ENCODE measurements around the gene SGK1. TPM values are rescaled to one million over a fixed set of nuclear protein-coding genes. Genes with fewer than 3 reads are reported as not detected.
"Not testable (repeated sequence)": the region's sequence is repeated elsewhere in the genome, so short reads cannot be mapped to it uniquely, and the experiment has no call there.

Gene SGK1
- total RNA-seq, 1 experiment from 2014 or later: 23.2 TPM

GRCh38 chr6:134322216-134322615 lies 4.3 kb upstream of the SGK1 start (continued):
- no peak for TF ChIP-seq MLX (CRISPR knock-in tag; IDR thresholded peaks at IDR 0.05)

DNA sequence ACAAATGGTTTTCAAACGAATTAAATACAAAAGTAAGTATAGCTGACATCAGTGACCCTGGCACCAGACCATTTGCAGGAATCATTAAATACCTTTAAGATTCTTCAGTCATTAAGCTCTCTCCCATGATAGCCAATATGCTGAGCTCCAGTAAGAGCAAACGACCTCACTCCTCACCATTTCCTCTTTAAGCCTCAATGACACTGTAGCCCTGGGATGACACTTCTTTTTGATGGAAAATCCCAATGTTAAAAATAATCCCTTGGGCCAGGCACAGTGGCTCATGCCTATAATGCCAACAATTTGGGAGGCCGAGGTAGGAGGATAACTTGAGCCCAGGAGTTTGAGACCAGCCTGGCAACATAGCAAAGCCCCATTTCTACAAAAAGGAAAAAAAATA lies 3.3 kb upstream of the SGK1 start:
- Mint-ChIP-seq H3K27ac (no peak overlapping the region), H3K4me1 (peaks cover 29% of the 10 kb centered on the region), H3K27me3 (ENCODE audit: low read depth) (peaks cover 36% of the 10 kb centered on the region), H3K9me3 (no peaks in the 10 kb centered on the region), H3K36me3 (no peaks in the 10 kb centered on the region), H3K4me3 (no peak overlapping the region)
- TF ChIP-seq, protein P1, sequence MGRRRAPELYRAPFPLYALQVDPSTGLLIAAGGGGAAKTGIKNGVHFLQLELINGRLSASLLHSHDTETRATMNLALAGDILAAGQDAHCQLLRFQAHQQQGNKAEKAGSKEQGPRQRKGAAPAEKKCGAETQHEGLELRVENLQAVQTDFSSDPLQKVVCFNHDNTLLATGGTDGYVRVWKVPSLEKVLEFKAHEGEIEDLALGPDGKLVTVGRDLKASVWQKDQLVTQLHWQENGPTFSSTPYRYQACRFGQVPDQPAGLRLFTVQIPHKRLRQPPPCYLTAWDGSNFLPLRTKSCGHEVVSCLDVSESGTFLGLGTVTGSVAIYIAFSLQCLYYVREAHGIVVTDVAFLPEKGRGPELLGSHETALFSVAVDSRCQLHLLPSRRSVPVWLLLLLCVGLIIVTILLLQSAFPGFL (CRISPR knock-in tag; IDR thresholded peaks at IDR 0.05; ENCODE audit: borderline replicate concordance): no peak
- TF ChIP-seq EMX1 (CRISPR knock-in tag; IDR thresholded peaks at IDR 0.05): no peak
- TF ChIP-seq ZNF263 (CRISPR knock-in tag; IDR thresholded peaks at IDR 0.05; ENCODE audit: low read depth): no peak
- TF ChIP-seq TEAD4 (CRISPR knock-in tag; IDR thresholded peaks at IDR 0.05): no peak
- no peak for TF ChIP-seq RORB (CRISPR knock-in tag; IDR thresholded peaks at IDR 0.05)
- POLR2A ChIA-PET: no interaction called here
- CTCF ChIA-PET: no interaction called here
- no peak for DNase-seq (ENCODE audit: low spot score)
- no peak for ATAC-seq

GRCh38 chr6:134319686-134320085 lies 1.8 kb upstream of the SGK1 start:
- H3K4me3 Mint-ChIP-seq; H3K36me3 Mint-ChIP-seq; DNase-seq (ENCODE audit: low spot score); H3K27ac Mint-ChIP-seq; ATAC-seq; CTCF ChIA-PET; H3K9me3 Mint-ChIP-seq; POLR2A ChIA-PET: not testable (repeated sequence)
- Mint-ChIP-seq H3K27me3 (ENCODE audit: low read depth) (peaks cover 37% of the 10 kb centered on the region), H3K4me1 (peaks cover 38% of the 10 kb centered on the region)

DNA sequence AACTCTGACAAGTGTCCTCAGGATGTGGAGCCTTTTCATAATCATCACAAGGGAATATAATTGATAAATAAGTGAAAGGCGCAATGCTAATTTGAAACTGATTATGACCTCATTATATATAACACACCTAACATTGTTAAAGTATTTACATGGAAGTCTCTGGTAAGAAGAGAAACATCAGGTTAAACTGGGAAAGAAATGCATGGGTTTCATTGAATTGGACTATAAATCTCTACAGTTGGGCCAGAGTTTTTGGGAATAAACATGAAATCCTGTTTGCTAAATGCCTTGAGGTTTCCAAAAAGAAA lies 1.0 kb upstream of the SGK1 start:
- ChIA-PET CTCF (no interaction called here), POLR2A (no interaction called here)
- ATAC-seq (no peak), DNase-seq (ENCODE audit: low spot score) (no peak)
- H3K9me3 Mint-ChIP-seq: no peaks in the 10 kb centered on the region
- H3K27me3 Mint-ChIP-seq (ENCODE audit: low read depth): peaks cover 45% of the 10 kb centered on the region
- no peak overlapping the region; the same call in 1 of the 2 replicates for H3K4me3 Mint-ChIP-seq
- H3K4me1 Mint-ChIP-seq: peaks cover 40% of the 10 kb centered on the region
- no peaks in the 10 kb centered on the region for H3K36me3 Mint-ChIP-seq
- no peak overlapping the region for H3K27ac Mint-ChIP-seq
- TF ChIP-seq ZNF263 (CRISPR knock-in tag; IDR thresholded peaks at IDR 0.05; ENCODE audit: low read depth): no peak
- no peak for TF ChIP-seq ZNF138 (CRISPR knock-in tag; conservative IDR thresholded peaks at IDR 0.05)
- TF ChIP-seq ZBTB21 (CRISPR knock-in tag; IDR thresholded peaks at IDR 0.05; ENCODE audit: borderline replicate concordance): no peak
- no peak for TF ChIP-seq ATF2 (CRISPR knock-in tag; IDR thresholded peaks at IDR 0.05; ENCODE audit: borderline replicate concordance, low read depth)
- no peak for TF ChIP-seq MLX (CRISPR knock-in tag; IDR thresholded peaks at IDR 0.05)
- no peak for TF ChIP-seq RELA (CRISPR knock-in tag; IDR thresholded peaks at IDR 0.05; ENCODE audit: borderline replicate concordance)
- no peak for TF ChIP-seq MAX (CRISPR knock-in tag; IDR thresholded peaks at IDR 0.05)
- TF ChIP-seq HMGA2 (CRISPR knock-in tag; IDR thresholded peaks at IDR 0.05): no peak
- no peak for TF ChIP-seq ZNF232 (CRISPR knock-in tag; IDR thresholded peaks at IDR 0.05)
- no peak for TF ChIP-seq SMAD4 (CRISPR knock-in tag; IDR thresholded peaks at IDR 0.05)
- no peak for TF ChIP-seq MYBL2 (CRISPR knock-in tag; IDR thresholded peaks at IDR 0.05)
- TF ChIP-seq NFATC4 (CRISPR knock-in tag; IDR thresholded peaks at IDR 0.05): no peak
- TF ChIP-seq, protein P2, sequence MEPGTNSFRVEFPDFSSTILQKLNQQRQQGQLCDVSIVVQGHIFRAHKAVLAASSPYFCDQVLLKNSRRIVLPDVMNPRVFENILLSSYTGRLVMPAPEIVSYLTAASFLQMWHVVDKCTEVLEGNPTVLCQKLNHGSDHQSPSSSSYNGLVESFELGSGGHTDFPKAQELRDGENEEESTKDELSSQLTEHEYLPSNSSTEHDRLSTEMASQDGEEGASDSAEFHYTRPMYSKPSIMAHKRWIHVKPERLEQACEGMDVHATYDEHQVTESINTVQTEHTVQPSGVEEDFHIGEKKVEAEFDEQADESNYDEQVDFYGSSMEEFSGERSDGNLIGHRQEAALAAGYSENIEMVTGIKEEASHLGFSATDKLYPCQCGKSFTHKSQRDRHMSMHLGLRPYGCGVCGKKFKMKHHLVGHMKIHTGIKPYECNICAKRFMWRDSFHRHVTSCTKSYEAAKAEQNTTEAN (CRISPR knock-in tag; IDR thresholded peaks at IDR 0.05): no peak
- TF ChIP-seq, protein P3, sequence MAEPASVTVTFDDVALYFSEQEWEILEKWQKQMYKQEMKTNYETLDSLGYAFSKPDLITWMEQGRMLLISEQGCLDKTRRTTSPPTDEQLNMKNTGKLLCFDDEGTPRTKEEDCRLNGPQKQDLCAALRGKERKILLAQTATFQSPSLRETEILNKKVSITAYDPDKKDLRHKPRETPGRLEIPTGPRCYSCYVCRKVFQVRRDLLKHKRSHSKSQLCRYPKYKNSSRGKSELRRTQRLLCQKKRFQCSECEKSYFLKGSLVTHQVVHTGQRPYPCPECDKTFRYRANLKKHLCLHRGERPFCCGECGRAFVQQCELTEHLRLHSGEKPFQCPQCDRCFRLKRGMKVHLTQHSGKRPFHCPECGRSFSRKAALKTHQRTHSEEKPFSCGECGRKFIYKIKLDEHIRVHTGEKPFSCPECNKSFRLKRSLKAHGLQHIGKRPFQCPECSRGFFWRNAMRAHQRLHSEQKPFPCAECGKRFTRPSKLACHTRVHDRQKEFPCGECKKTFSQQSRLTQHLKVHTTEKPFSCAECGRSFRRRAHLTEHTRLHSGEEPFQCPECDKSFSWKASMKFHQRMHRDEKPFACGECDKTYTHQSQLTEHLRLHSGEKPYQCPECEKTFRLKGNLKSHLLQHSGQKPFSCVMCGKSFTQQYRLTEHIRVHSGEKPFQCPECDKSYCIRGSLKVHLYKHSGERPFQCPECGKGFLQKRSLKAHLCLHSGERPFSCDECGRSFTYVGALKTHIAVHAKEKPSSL (CRISPR knock-in tag; conservative IDR thresholded peaks at IDR 0.05): no peak
- TF ChIP-seq, protein P4, sequence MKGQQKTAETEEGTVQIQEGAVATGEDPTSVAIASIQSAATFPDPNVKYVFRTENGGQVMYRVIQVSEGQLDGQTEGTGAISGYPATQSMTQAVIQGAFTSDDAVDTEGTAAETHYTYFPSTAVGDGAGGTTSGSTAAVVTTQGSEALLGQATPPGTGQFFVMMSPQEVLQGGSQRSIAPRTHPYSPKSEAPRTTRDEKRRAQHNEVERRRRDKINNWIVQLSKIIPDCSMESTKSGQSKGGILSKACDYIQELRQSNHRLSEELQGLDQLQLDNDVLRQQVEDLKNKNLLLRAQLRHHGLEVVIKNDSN (CRISPR knock-in tag; IDR thresholded peaks at IDR 0.05): no peak
- no peak for TF ChIP-seq ZNF317 (CRISPR knock-in tag; IDR thresholded peaks at IDR 0.05; ENCODE audit: borderline replicate concordance, low read depth)
- no peak for TF ChIP-seq TEAD1 (CRISPR knock-in tag; IDR thresholded peaks at IDR 0.05)
- no peak for TF ChIP-seq CREM (CRISPR knock-in tag; IDR thresholded peaks at IDR 0.05)
